ENCODE measurements around the gene PLCG2. TPM values are rescaled to one million over a fixed set of nuclear protein-coding genes. Genes with fewer than 3 reads are reported as not detected.
A peak's percentile ranks its signal among the peaks of the same experiment; 100 is the strongest.

The PLCG2 gene
- polyA plus RNA-seq, 2 of the 4 experiments (the other 2 are of a cell fraction): 2.8 to 6.0 TPM

- POLR2A ChIA-PET: no interaction called here
- no peak for DNase-seq (ENCODE audit: low read depth in 1 of 2, low spot score in 1 of 2)
- H3K27ac ChIP-seq: no peak overlapping the region
- no peak overlapping the region for H3K4me2 ChIP-seq
- H3K4me3 ChIP-seq: no peak overlapping the region
- no peak for ATAC-seq
- CTCF ChIA-PET: interaction anchor here (0.7 to 1.5 kb wide), 2 partner anchors 11 to 474 kb away, joined by 3 to 5 read pairs; no protein-coding TSS in a partner anchor
- TF ChIP-seq EHF (CRISPR knock-in tag; IDR thresholded peaks at IDR 0.05) (no peak), CBX2 (IDR thresholded peaks at IDR 0.05; ENCODE audit: borderline replicate concordance, low read depth) (no peak), PBX3 (IDR thresholded peaks at IDR 0.05) (no peak), NPAS2 (CRISPR knock-in tag; IDR thresholded peaks at IDR 0.05; ENCODE audit: borderline replicate concordance) (no peak)
- WGBS (ENCODE audit: missing lambda C conversion rate): 65% methylated on average over 7 of the region's 7 CpGs
- no peaks in the 10 kb centered on the region for H3K9me3 ChIP-seq
- H3K4me1 ChIP-seq: no peaks in the 10 kb centered on the region
- FAIRE-seq: no peak
Observed at GRCh38 chr16:81785138-81785924, 6.2 kb downstream of the PLCG2 start.

DNA sequence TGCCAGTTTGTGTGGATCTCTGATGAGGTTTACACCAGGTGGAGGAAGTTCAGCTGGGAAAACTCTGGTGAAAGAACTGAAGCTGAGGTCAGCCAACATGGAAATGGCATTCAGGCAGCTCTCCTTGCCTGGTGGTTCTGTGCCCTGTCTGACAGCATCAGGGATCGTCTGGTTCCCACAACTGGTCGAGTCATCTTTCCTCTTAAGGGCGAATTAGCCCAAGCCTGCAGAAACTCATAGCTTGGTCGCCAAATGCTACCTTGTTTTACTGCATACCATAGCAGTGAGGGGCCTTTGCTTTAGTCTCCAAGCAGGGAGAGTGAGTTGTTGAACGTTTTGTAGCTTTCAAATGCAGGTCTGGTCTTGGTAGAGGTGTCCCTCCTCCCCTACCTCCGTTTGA, 7.2 kb downstream of the PLCG2 start:
- Histone ChIP-seq H3K9me3 (no peaks in the 10 kb centered on the region), H3K4me2 (no peak overlapping the region), H3K27ac (no peak overlapping the region), H3K4me1 (no peaks in the 10 kb centered on the region), H3K4me3 (no peak overlapping the region)
- CTCF ChIA-PET: interaction anchor here (0.5 to 1.5 kb wide), 3 partner anchors 10 to 68 kb away, joined by 3 to 5 read pairs (median 3); no protein-coding TSS in a partner anchor
- DNase-seq (ENCODE audit: low read depth in 1 of 2, low spot score in 1 of 2) (no peak), FAIRE-seq (no peak), ATAC-seq (peak in 1 of 2 experiments; percentile 47; a peak in 3 of 6 replicates)
- 57% methylated on average over 6 of the region's 6 CpGs for WGBS (ENCODE audit: missing lambda C conversion rate)
- TF ChIP-seq HOXB5 (CRISPR knock-in tag; IDR thresholded peaks at IDR 0.05) (no peak), RAD21 (conservative IDR thresholded peaks at IDR 0.05 in 1 of 2, IDR thresholded peaks at IDR 0.05 in 1 of 2) (no peak), ZFP36 (IDR thresholded peaks at IDR 0.05; ENCODE audit: borderline replicate concordance, partially characterized antibody) (no peak), CHD4 (IDR thresholded peaks at IDR 0.05; ENCODE audit: borderline replicate concordance) (no peak), NPAS2 (CRISPR knock-in tag; IDR thresholded peaks at IDR 0.05; ENCODE audit: borderline replicate concordance) (no peak), BHLHE40 (IDR thresholded peaks at IDR 0.05; ENCODE audit: low read depth, low read length) (no peak), RNF2 (IDR thresholded peaks at IDR 0.05; ENCODE audit: borderline replicate concordance, low read depth) (no peak), PBX3 (IDR thresholded peaks at IDR 0.05) (no peak), SMC3 (IDR thresholded peaks at IDR 0.05) (no peak), GATA3 (IDR thresholded peaks at IDR 0.05; ENCODE audit: borderline replicate concordance) (no peak), EHMT2 (IDR thresholded peaks at IDR 0.05; ENCODE audit: low read depth) (no peak), MAFK (IDR thresholded peaks at IDR 0.05; ENCODE audit: partially characterized antibody) (no peak), POLR2A (IDR thresholded peaks at IDR 0.05; ENCODE audit: low read length) (no peak), CBX2 (IDR thresholded peaks at IDR 0.05; ENCODE audit: borderline replicate concordance, low read depth) (no peak), ZSCAN20 (CRISPR knock-in tag; IDR thresholded peaks at IDR 0.05) (no peak), FOSL2 (IDR thresholded peaks at IDR 0.05) (no peak), FOSL2 (CRISPR knock-in tag; IDR thresholded peaks at IDR 0.05) (no peak)
- POLR2A ChIA-PET: no interaction called here

DNA sequence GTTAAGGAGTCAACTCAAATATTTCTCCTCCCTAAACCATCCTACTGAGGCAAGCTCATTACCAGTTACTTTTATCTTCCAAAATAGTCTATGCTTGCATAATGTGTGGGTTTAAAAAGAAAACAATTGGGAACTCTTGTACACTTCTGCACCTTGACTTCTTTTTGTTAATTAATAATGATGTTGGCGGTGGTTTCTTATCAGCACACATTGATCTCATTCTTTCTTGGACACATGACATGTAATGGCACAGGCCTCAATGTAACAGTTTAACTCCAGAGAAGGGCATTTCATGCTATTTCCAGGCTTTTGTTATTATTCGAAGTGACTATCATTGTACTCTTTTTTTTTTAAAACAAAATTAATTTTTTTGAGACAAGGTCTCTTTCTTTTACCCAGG, 7.8 kb downstream of the PLCG2 start:
- Histone ChIP-seq H3K27ac (no peak overlapping the region), H3K9me3 (no peaks in the 10 kb centered on the region), H3K4me3 (no peak overlapping the region), H3K4me2 (no peak overlapping the region), H3K4me1 (no peaks in the 10 kb centered on the region)
- CTCF ChIA-PET: interaction anchor here (0.5 to 1.5 kb wide), 3 partner anchors 9 to 68 kb away, joined by 3 to 5 read pairs (median 3); no protein-coding TSS in a partner anchor
- no peak for DNase-seq (ENCODE audit: low read depth in 1 of 2, low spot score in 1 of 2)
- 86% methylated on average over 2 of the region's 2 CpGs for WGBS (ENCODE audit: missing lambda C conversion rate)
- FAIRE-seq: no peak
- POLR2A ChIA-PET: no interaction called here
- TF ChIP-seq FOSB (CRISPR knock-in tag; IDR thresholded peaks at IDR 0.05) (no peak), BCL3 (IDR thresholded peaks at IDR 0.05) (no peak), ZC3H11A (IDR thresholded peaks at IDR 0.05) (no peak), ATOH8 (CRISPR knock-in tag; IDR thresholded peaks at IDR 0.05; ENCODE audit: low read depth) (no peak), CEBPB (IDR thresholded peaks at IDR 0.05) (no peak)
- TF ChIP-seq, protein P1, sequence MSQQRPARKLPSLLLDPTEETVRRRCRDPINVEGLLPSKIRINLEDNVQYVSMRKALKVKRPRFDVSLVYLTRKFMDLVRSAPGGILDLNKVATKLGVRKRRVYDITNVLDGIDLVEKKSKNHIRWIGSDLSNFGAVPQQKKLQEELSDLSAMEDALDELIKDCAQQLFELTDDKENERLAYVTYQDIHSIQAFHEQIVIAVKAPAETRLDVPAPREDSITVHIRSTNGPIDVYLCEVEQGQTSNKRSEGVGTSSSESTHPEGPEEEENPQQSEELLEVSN (IDR thresholded peaks at IDR 0.05; ENCODE audit: borderline replicate concordance, low read depth): no peak
- no peak for ATAC-seq
